ENCODE measurements around the gene ABCC4.

ABCC4 gene

DNA sequence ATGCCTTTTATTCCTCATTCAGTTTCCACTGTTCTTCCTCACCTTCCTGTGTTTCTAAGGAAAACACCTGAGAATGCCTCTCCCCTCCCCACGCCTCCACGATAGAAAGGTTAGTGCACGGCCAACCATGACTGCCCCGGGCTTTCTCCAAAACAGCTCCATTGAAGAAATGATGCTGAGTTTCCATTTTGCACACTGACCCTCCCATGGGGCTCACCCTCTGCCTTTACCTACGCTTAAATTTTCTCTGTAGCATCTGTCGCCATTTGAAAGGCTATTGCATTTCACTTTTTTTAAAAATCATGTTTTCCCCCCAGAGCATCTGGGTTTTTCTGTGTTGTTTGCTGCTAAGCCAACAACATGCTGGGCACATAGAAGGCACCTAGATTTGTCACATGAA, 48.2 kb downstream of the ABCC4 start:
- no peaks in the 10 kb centered on the region for H3K36me3 ChIP-seq (ENCODE audit: insufficient read depth, low read length)
- H3K9me3 ChIP-seq (ENCODE audit: low read length), result no peaks in the 10 kb centered on the region
- no peaks in the 10 kb centered on the region for H3K4me1 ChIP-seq (ENCODE audit: insufficient read depth, low read length)
- no peak overlapping the region for H3K27ac ChIP-seq (ENCODE audit: low read depth, low read length)
- H3K4me3 ChIP-seq (ENCODE audit: low read depth in 1 of 2, low read length in 2 of 2), result no peak overlapping the region
- H3K9ac ChIP-seq (ENCODE audit: low read length), result no peak overlapping the region
- H3K27me3 ChIP-seq (ENCODE audit: control insufficient read depth in 1 of 2, insufficient read depth in 2 of 2, low read length in 2 of 2), result no peaks in the 10 kb centered on the region

- Histone ChIP-seq H3K27me3 (ENCODE audit: control insufficient read depth in 1 of 2, insufficient read depth in 2 of 2, low read length in 2 of 2) (no peaks in the 10 kb centered on the region), H3K9ac (ENCODE audit: low read length) (no peak overlapping the region), H3K36me3 (ENCODE audit: insufficient read depth, low read length) (no peaks in the 10 kb centered on the region), H3K4me1 (ENCODE audit: insufficient read depth, low read length) (no peaks in the 10 kb centered on the region), H3K4me3 (ENCODE audit: low read depth in 1 of 2, low read length in 2 of 2) (no peak overlapping the region), H3K9me3 (ENCODE audit: low read length) (no peaks in the 10 kb centered on the region), H3K27ac (ENCODE audit: low read depth, low read length) (no peak overlapping the region)
These were observed 49.6 kb downstream of the ABCC4 start for GRCh38 chr13:95251641-95252040.

DNA sequence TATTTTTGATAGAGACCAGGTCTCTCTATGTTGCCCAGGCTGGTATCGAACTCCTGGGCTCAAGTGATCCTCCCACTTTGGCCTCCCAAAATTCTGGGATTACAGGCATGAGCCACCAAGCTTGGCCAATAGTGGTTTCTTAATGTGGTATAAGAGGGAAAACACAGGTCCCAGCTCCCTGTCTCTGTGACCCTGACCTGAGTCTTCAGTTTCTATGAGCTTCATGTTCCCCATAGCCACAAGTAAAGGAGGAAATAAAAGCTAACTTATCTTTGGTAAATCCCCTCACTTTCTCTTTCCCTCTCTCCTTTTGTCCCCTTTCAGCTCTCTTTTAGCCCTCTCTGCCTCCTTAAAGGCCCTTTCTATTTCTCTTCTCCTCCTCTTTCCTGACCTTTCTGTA, 50.3 kb downstream of the ABCC4 start:
- Histone ChIP-seq H3K27ac (ENCODE audit: low read depth, low read length) (no peak overlapping the region), H3K36me3 (ENCODE audit: insufficient read depth, low read length) (no peaks in the 10 kb centered on the region), H3K9me3 (ENCODE audit: low read length) (no peaks in the 10 kb centered on the region), H3K9ac (ENCODE audit: low read length) (no peak overlapping the region), H3K4me1 (ENCODE audit: insufficient read depth, low read length) (no peaks in the 10 kb centered on the region), H3K4me3 (ENCODE audit: low read depth in 1 of 2, low read length in 2 of 2) (no peak overlapping the region), H3K27me3 (ENCODE audit: control insufficient read depth in 1 of 2, insufficient read depth in 2 of 2, low read length in 2 of 2) (no peaks in the 10 kb centered on the region)

GRCh38 chr13:95248953-95249352, 52.3 kb downstream of the ABCC4 start:
- Histone ChIP-seq H3K27me3 (ENCODE audit: control insufficient read depth in 1 of 2, insufficient read depth in 2 of 2, low read length in 2 of 2) (no peaks in the 10 kb centered on the region), H3K27ac (ENCODE audit: low read depth, low read length) (no peak overlapping the region), H3K4me1 (ENCODE audit: insufficient read depth, low read length) (no peaks in the 10 kb centered on the region), H3K36me3 (ENCODE audit: insufficient read depth, low read length) (peaks cover 5% of the 10 kb centered on the region), H3K4me3 (ENCODE audit: low read depth in 1 of 2, low read length in 2 of 2) (no peak overlapping the region), H3K9ac (ENCODE audit: low read length) (no peak overlapping the region), H3K9me3 (ENCODE audit: low read length) (no peaks in the 10 kb centered on the region)

DNA sequence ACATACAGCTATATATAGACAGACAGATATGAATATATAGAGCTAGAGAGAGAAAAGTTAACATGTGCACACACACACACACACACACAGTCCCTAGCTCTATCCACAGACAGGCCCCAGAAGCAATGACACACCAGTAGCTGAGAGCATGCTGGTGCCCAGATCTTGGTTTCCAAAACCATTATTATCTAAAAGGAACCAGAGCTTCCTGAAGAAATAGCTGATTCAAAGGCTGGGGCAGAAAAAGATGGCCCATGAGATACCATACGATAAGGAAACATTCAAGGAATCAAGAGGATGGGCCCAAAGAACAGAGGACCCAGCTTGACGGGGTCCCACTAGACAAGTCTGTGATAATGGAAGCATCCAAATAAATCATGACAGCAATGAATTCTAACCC, 53.4 kb downstream of the ABCC4 start:
- H3K27me3 ChIP-seq (ENCODE audit: control insufficient read depth in 1 of 2, insufficient read depth in 2 of 2, low read length in 2 of 2), result no peaks in the 10 kb centered on the region
- no peaks in the 10 kb centered on the region for H3K4me1 ChIP-seq (ENCODE audit: insufficient read depth, low read length)
- H3K4me3 ChIP-seq (ENCODE audit: low read depth in 1 of 2, low read length in 2 of 2), result no peak overlapping the region
- H3K9ac ChIP-seq (ENCODE audit: low read length), result no peak overlapping the region
- no peaks in the 10 kb centered on the region for H3K9me3 ChIP-seq (ENCODE audit: low read length)
- H3K27ac ChIP-seq (ENCODE audit: low read depth, low read length), result no peak overlapping the region
- H3K36me3 ChIP-seq (ENCODE audit: insufficient read depth, low read length), result peaks cover 5% of the 10 kb centered on the region

DNA sequence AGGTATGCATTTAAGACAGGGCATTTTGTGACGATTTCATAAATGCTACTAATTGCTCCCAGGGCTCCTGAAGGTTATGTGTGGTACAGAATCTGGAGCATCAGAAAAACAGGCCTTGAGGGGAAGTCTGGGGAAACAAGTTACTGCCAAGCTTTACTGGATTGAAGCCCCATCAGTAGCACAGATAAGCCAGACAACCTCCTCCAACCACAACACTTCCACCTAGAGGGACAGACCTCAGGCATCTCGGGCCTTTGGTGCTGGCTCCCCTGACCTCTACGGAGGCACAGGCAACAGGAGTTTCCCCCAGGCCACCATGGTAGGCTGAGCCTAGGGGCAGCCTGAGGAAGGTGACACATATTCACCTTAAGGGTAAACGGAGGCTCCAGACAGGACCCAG, 54.1 kb downstream of the ABCC4 start:
- Histone ChIP-seq H3K9me3 (ENCODE audit: low read length) (no peaks in the 10 kb centered on the region), H3K36me3 (ENCODE audit: insufficient read depth, low read length) (peaks cover 5% of the 10 kb centered on the region), H3K9ac (ENCODE audit: low read length) (no peak overlapping the region), H3K4me3 (ENCODE audit: low read depth in 1 of 2, low read length in 2 of 2) (no peak overlapping the region), H3K27me3 (ENCODE audit: control insufficient read depth in 1 of 2, insufficient read depth in 2 of 2, low read length in 2 of 2) (no peaks in the 10 kb centered on the region), H3K4me1 (ENCODE audit: insufficient read depth, low read length) (no peaks in the 10 kb centered on the region), H3K27ac (ENCODE audit: low read depth, low read length) (no peak overlapping the region)

DNA sequence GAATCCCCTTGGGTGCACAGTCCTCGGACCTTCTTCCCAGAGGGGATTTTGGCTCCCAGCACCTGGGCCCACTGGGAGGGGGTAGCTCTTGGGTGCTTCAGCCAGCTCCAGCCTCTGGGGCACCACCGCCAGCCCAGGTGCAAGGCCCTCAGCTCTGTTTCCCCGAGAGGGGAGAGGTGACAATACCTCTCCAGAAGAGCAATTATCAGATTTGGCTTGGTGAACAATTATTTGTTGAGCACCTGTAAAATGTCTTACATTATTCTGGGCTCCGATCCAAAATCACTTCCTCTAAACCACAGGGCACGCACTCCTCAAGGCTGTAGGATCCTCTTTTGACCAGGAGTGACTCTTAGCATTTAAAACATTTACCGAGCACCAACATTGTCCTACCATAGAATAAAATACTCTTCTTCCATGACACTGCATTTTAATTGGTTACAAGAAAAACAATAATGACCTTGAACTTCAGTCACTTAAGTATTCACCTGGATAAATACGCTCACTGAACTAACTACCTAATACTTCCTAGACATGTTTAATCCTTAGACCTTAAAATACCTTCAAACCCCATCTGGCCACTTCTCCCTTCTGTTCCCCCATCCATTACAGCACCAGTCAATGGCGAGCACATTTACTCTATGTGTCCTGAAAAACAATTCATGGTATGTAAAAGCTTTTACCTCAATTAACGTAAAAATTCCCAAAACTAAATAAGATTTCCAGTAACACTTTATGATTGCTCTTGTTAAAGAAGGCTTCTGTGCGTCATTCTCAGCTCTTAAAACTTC, 54.8 kb downstream of the ABCC4 start:
- Histone ChIP-seq H3K9ac (ENCODE audit: low read length) (no peak overlapping the region), H3K27ac (ENCODE audit: low read depth, low read length) (no peak overlapping the region), H3K4me3 (ENCODE audit: low read depth in 1 of 2, low read length in 2 of 2) (no peak overlapping the region), H3K27me3 (ENCODE audit: control insufficient read depth in 1 of 2, insufficient read depth in 2 of 2, low read length in 2 of 2) (no peaks in the 10 kb centered on the region), H3K9me3 (ENCODE audit: low read length) (no peaks in the 10 kb centered on the region), H3K36me3 (ENCODE audit: insufficient read depth, low read length) (peaks cover 5% of the 10 kb centered on the region), H3K4me1 (ENCODE audit: insufficient read depth, low read length) (no peaks in the 10 kb centered on the region)

GRCh38 chr13:95245071-95245470, 56.2 kb downstream of the ABCC4 start:
- no peaks in the 10 kb centered on the region for H3K27me3 ChIP-seq (ENCODE audit: control insufficient read depth in 1 of 2, insufficient read depth in 2 of 2, low read length in 2 of 2)
- no peaks in the 10 kb centered on the region for H3K4me1 ChIP-seq (ENCODE audit: insufficient read depth, low read length)
- no peak overlapping the region for H3K4me3 ChIP-seq (ENCODE audit: low read depth in 1 of 2, low read length in 2 of 2)
- H3K9ac ChIP-seq (ENCODE audit: low read length), result no peak overlapping the region
- H3K9me3 ChIP-seq (ENCODE audit: low read length), result no peaks in the 10 kb centered on the region
- H3K27ac ChIP-seq (ENCODE audit: low read depth, low read length), result no peak overlapping the region
- peaks cover 5% of the 10 kb centered on the region for H3K36me3 ChIP-seq (ENCODE audit: insufficient read depth, low read length)

GRCh38 chr13:95243207-95243606, 58.0 kb downstream of the ABCC4 start:
- no peak overlapping the region for H3K4me3 ChIP-seq (ENCODE audit: low read depth in 1 of 2, low read length in 2 of 2)
- H3K9me3 ChIP-seq (ENCODE audit: low read length), result no peaks in the 10 kb centered on the region
- no peak overlapping the region for H3K9ac ChIP-seq (ENCODE audit: low read length)
- H3K36me3 ChIP-seq (ENCODE audit: insufficient read depth, low read length), result peaks cover 5% of the 10 kb centered on the region
- H3K27ac ChIP-seq (ENCODE audit: low read depth, low read length), result no peak overlapping the region
- no peaks in the 10 kb centered on the region for H3K27me3 ChIP-seq (ENCODE audit: control insufficient read depth in 1 of 2, insufficient read depth in 2 of 2, low read length in 2 of 2)
- no peaks in the 10 kb centered on the region for H3K4me1 ChIP-seq (ENCODE audit: insufficient read depth, low read length)

- H3K36me3 ChIP-seq (ENCODE audit: insufficient read depth, low read length), result peaks cover 5% of the 10 kb centered on the region
- H3K27me3 ChIP-seq (ENCODE audit: control insufficient read depth in 1 of 2, insufficient read depth in 2 of 2, low read length in 2 of 2), result no peaks in the 10 kb centered on the region
- no peak overlapping the region for H3K27ac ChIP-seq (ENCODE audit: low read depth, low read length)
- H3K9ac ChIP-seq (ENCODE audit: low read length), result no peak overlapping the region
- H3K9me3 ChIP-seq (ENCODE audit: low read length), result no peaks in the 10 kb centered on the region
- no peaks in the 10 kb centered on the region for H3K4me1 ChIP-seq (ENCODE audit: insufficient read depth, low read length)
- H3K4me3 ChIP-seq (ENCODE audit: low read depth in 1 of 2, low read length in 2 of 2), result no peak overlapping the region
These were observed 59.9 kb downstream of the ABCC4 start for GRCh38 chr13:95241321-95241720.

DNA sequence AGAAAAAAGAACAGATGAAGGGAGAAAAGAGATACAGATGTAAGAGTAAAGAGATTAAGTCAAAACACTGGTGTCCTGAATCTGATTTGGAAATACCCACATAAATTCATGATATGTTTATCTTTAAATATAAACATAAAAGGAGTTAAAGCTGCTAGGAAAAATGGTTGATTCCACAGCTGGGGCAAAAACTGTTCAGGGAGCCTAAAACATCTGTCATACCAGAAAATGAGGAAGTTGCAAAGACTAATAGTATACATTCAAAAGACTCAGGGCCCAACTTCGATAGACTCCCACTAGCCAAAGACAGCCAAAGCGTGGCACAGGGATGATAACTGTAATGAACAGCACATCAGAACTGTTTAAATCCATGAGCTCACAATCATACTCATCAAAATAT, 62.0 kb downstream of the ABCC4 start:
- no peak overlapping the region for H3K9ac ChIP-seq (ENCODE audit: low read length)
- H3K27ac ChIP-seq (ENCODE audit: low read depth, low read length), result no peak overlapping the region
- H3K27me3 ChIP-seq (ENCODE audit: control insufficient read depth in 1 of 2, insufficient read depth in 2 of 2, low read length in 2 of 2), result no peaks in the 10 kb centered on the region
- no peak overlapping the region for H3K4me3 ChIP-seq (ENCODE audit: low read depth in 1 of 2, low read length in 2 of 2)
- no peaks in the 10 kb centered on the region for H3K9me3 ChIP-seq (ENCODE audit: low read length)
- H3K4me1 ChIP-seq (ENCODE audit: insufficient read depth, low read length), result no peaks in the 10 kb centered on the region
- no peaks in the 10 kb centered on the region for H3K36me3 ChIP-seq (ENCODE audit: insufficient read depth, low read length)

GRCh38 chr13:95237310-95237870, 63.9 kb downstream of the ABCC4 start:
- no peaks in the 10 kb centered on the region for H3K4me1 ChIP-seq (ENCODE audit: insufficient read depth, low read length)
- H3K4me3 ChIP-seq (ENCODE audit: low read depth in 1 of 2, low read length in 2 of 2), result no peak overlapping the region
- no peaks in the 10 kb centered on the region for H3K27me3 ChIP-seq (ENCODE audit: control insufficient read depth in 1 of 2, insufficient read depth in 2 of 2, low read length in 2 of 2)
- H3K36me3 ChIP-seq (ENCODE audit: insufficient read depth, low read length), result no peaks in the 10 kb centered on the region
- no peak overlapping the region for H3K9ac ChIP-seq (ENCODE audit: low read length)
- H3K27ac ChIP-seq (ENCODE audit: low read depth, low read length), result no peak overlapping the region
- H3K9me3 ChIP-seq (ENCODE audit: low read length), result no peaks in the 10 kb centered on the region

Data from muscle layer of colon (tissue), 2 donors.